GM23338 (cell line): Measurements from ENCODE around the gene THSD7A. TPM values are rescaled to one million over a fixed set of nuclear protein-coding genes. Genes with fewer than 3 reads are reported as not detected.

Source experiments
- ATAC-seq: fragments of 200-7000 bp; cut with Tn5 transposase; 3 replicates; pipeline ENCODE4 v1.9.1; 2020
- DNase-seq: peaks from one replicate; pipeline ENCODE4 v3.0.0-alpha.2; 2015; ENCODE audit warnings: low spot score
- H2AFZ ChIP-seq: fragments of 200-600 bp; sonication (generic); 2 replicates; pipeline ENCODE4 v1.8.0; 2016; ENCODE audit warnings: antibody characterized with exemption, mild to moderate bottlenecking, moderate library complexity
- H3F3A ChIP-seq: fragments of 200-600 bp; sonication (generic); replicated peaks from 2 replicates; pipeline ENCODE4 v1.8.0; 2017; ENCODE audit warnings: antibody characterized with exemption, mixed run types, low read depth
- H3K27ac ChIP-seq: fragments of 200-600 bp; sonication (generic); 2 replicates; pipeline ENCODE4 v1.6.1; 2016; ENCODE audit warnings: low read depth
- H3K27me3 ChIP-seq: fragments of 200-600 bp; sonication (generic); 2 replicates; pipeline ENCODE4 v1.8.0; 2016; ENCODE audit warnings: mild to moderate bottlenecking, mixed run types, moderate library complexity; ENCODE audit not compliant: insufficient read depth
- H3K36me3 ChIP-seq: fragments of 200-600 bp; sonication (generic); 2 replicates; pipeline ENCODE4 v1.8.0; 2016; ENCODE audit warnings: mild to moderate bottlenecking; ENCODE audit not compliant: insufficient read depth
- H3K4me1 ChIP-seq: fragments of 200-600 bp; sonication (generic); 2 replicates; pipeline ENCODE4 v1.8.0; 2016; ENCODE audit warnings: mild to moderate bottlenecking, moderate library complexity; ENCODE audit not compliant: insufficient read depth
- H3K4me2 ChIP-seq: fragments of 200-600 bp; sonication (generic); 2 replicates; pipeline ENCODE4 v1.7.1; 2017; ENCODE audit warnings: mixed run types
- H3K4me3 ChIP-seq: fragments of 200-600 bp; sonication (generic); 2 replicates; pipeline ENCODE4 v1.6.1; 2016; ENCODE audit warnings: mixed run types
- H3K79me2 ChIP-seq: fragments of 200-600 bp; sonication (generic); replicated peaks from 2 replicates; pipeline ENCODE4 v1.8.0; 2017; ENCODE audit warnings: mild to moderate bottlenecking; ENCODE audit not compliant: insufficient read depth
- H3K9me2 ChIP-seq: fragments of 200-600 bp; sonication (generic); 2 replicates; pipeline ENCODE4 v1.8.0; 2017; ENCODE audit not compliant: insufficient read depth
- H4K20me1 ChIP-seq: fragments of 200-600 bp; sonication (generic); replicated peaks from 2 replicates; pipeline ENCODE4 v1.8.0; 2017; ENCODE audit warnings: mild to moderate bottlenecking; ENCODE audit not compliant: insufficient read depth
- H3K27ac Mint-ChIP-seq: 2 replicates; pipeline ENCODE4 v1.8.0; 2020; ENCODE audit warnings: inconsistent platforms, mild to moderate bottlenecking, moderate library complexity, mixed read lengths
- H3K27me3 Mint-ChIP-seq: 3 replicates; pipeline ENCODE4 v1.8.0; 2022; ENCODE audit warnings: low read depth, mild to moderate bottlenecking, moderate library complexity, mixed read lengths, inconsistent platforms; ENCODE audit not compliant: insufficient read depth, poor library complexity
- H3K36me3 Mint-ChIP-seq: 3 replicates; pipeline ENCODE4 v1.8.0; 2021; ENCODE audit warnings: low read depth, mild to moderate bottlenecking, inconsistent platforms, moderate library complexity, mixed read lengths
- H3K4me1 Mint-ChIP-seq: 3 replicates; pipeline ENCODE4 v1.8.0; 2020; ENCODE audit warnings: mild to moderate bottlenecking, inconsistent platforms, mixed read lengths
- H3K4me3 Mint-ChIP-seq: 3 replicates; pipeline ENCODE4 v1.8.0; 2021; ENCODE audit warnings: moderate library complexity, mild to moderate bottlenecking, inconsistent platforms, mixed read lengths
- H3K9me3 Mint-ChIP-seq: 3 replicates; pipeline ENCODE4 v1.8.0; 2020; ENCODE audit warnings: moderate library complexity, mild to moderate bottlenecking, inconsistent platforms, mixed read lengths
- CREB1 ChIP-seq: fragments of 250-450 bp; sonication (Bioruptor Pico); IDR thresholded peaks from 2 replicates; pipeline ENCODE4 v1.5.0; 2020; ENCODE audit warnings: low read depth, mild to moderate bottlenecking, moderate library complexity
- CTCF ChIP-seq, 2 experiments: fragments of 200-600 bp in 1 of 2; sonication (generic) in 1 of 2; conservative IDR thresholded peaks; 2 replicates each; pipeline versions ENCODE4 v1.5.1 to v1.6.1; 2016 to 2017; ENCODE audit warnings: antibody characterized with exemption in 2 of 2, low read depth in 2 of 2, mild to moderate bottlenecking in 2 of 2, moderate library complexity in 1 of 2
- ETS1 ChIP-seq: IDR thresholded peaks from 2 replicates; pipeline ENCODE4 v1.6.1; 2016; ENCODE audit warnings: antibody characterized with exemption
- EZH2 ChIP-seq: fragments of 200-600 bp; sonication (generic); IDR thresholded peaks from one replicate; pipeline ENCODE4 v1.8.0; 2017; ENCODE audit warnings: antibody characterized with exemption, mild to moderate bottlenecking, low read depth; ENCODE audit not compliant: unreplicated experiment
- EZH2phosphoT487 ChIP-seq: fragments of 200-600 bp; sonication (generic); IDR thresholded peaks from one replicate; pipeline ENCODE4 v1.8.1; 2018; ENCODE audit warnings: antibody characterized with exemption; ENCODE audit not compliant: unreplicated experiment
- JUNB ChIP-seq: IDR thresholded peaks from one replicate; pipeline ENCODE4 v1.6.1; 2016; ENCODE audit warnings: antibody characterized with exemption; ENCODE audit not compliant: unreplicated experiment
- NANOG ChIP-seq: IDR thresholded peaks from 2 replicates; pipeline ENCODE4 v1.6.1; 2016; ENCODE audit warnings: antibody characterized with exemption, borderline replicate concordance
- POLR2AphosphoS5 ChIP-seq: IDR thresholded peaks from 2 replicates; pipeline ENCODE4 v1.6.1; 2016; ENCODE audit warnings: antibody characterized with exemption, low read depth
- REST ChIP-seq: IDR thresholded peaks from one replicate; pipeline ENCODE4 v1.6.1; 2018; ENCODE audit warnings: antibody characterized with exemption; ENCODE audit not compliant: unreplicated experiment
- STAT1 ChIP-seq: IDR thresholded peaks from one replicate; pipeline ENCODE4 v1.6.1; 2016; ENCODE audit warnings: antibody characterized with exemption; ENCODE audit not compliant: unreplicated experiment
- ZNF114 ChIP-seq: fragments of 250-450 bp; sonication (Bioruptor Pico); IDR thresholded peaks from 2 replicates; pipeline ENCODE4 v1.5.0; 2020; ENCODE audit warnings: mild to moderate bottlenecking, moderate library complexity
- ZNF331 ChIP-seq: fragments of 250-450 bp; sonication (Bioruptor Pico); IDR thresholded peaks from 2 replicates; pipeline ENCODE4 v1.5.0; 2020; ENCODE audit warnings: low read depth, mild to moderate bottlenecking, moderate library complexity
- ZNF462 ChIP-seq: fragments of 250-450 bp; sonication (Bioruptor Pico); IDR thresholded peaks from 2 replicates; pipeline ENCODE4 v1.5.0; 2020; ENCODE audit warnings: mild to moderate bottlenecking, moderate library complexity
- polyA plus RNA-seq: library from polyadenylated mRNA; unstranded; fragments of >200 nt; fragmentation: Nextera tagmentation; extraction: Ambion mirVana; gene quantifications from 2 replicates; pipeline ENCODE4 v1.2.1, GENCODE V29; 2016
- total RNA-seq: library from RNA; depleted of rRNA; stranded (reverse); fragments of >200 nt; shearing (Covaris generic); gene quantifications from 2 replicates; pipeline ENCODE4 v1.2.3, GENCODE V29; 2014

Gene THSD7A
- total and polyA plus RNA-seq, 2 experiments from 2014 or later, result 1.3 to 2.1 TPM

- DNase-seq (no peak), ATAC-seq (no peak)
- no peak overlapping the region for H3K27ac Mint-ChIP-seq
- H3K4me3 Mint-ChIP-seq, result no peak overlapping the region
- H2AFZ ChIP-seq, result no peak overlapping the region
- no peak overlapping the region for H3K4me3 ChIP-seq
- no peaks in the 10 kb centered on the region for H3K36me3 ChIP-seq
- H3K36me3 Mint-ChIP-seq, result no peaks in the 10 kb centered on the region
- H3K27me3 ChIP-seq, result no peaks in the 10 kb centered on the region
- no peaks in the 10 kb centered on the region for H3K4me1 Mint-ChIP-seq
- H3K4me2 ChIP-seq, result no peak overlapping the region
- H3K9me3 Mint-ChIP-seq, result no peaks in the 10 kb centered on the region
- no peaks in the 10 kb centered on the region for H3F3A ChIP-seq
- no peak overlapping the region for H3K27ac ChIP-seq
- no peaks in the 10 kb centered on the region for H3K27me3 Mint-ChIP-seq
- no peaks in the 10 kb centered on the region for H3K4me1 ChIP-seq
- TF ChIP-seq ZNF114 (CRISPR knock-in tag), result no peak
- no peak for TF ChIP-seq ZNF331
- TF ChIP-seq CREB1 (CRISPR knock-in tag), result no peak
- TF ChIP-seq JUNB, result no peak
- no peak for TF ChIP-seq NANOG
- TF ChIP-seq POLR2AphosphoS5, result no peak
- no peak for TF ChIP-seq EZH2phosphoT487
- no peak for TF ChIP-seq REST
- no peak for TF ChIP-seq CTCF (conservative IDR thresholded peaks at IDR 0.05; ENCODE audit: low read depth in 2 of 2)
- no peak for TF ChIP-seq STAT1
- TF ChIP-seq EZH2, result no peak
- no peak for TF ChIP-seq ETS1
- TF ChIP-seq ZNF462 (CRISPR knock-in tag), result no peak
- no peaks in the 10 kb centered on the region for H4K20me1 ChIP-seq
- no peaks in the 10 kb centered on the region for H3K79me2 ChIP-seq
- no peaks in the 10 kb centered on the region for H3K9me2 ChIP-seq
Observed at GRCh38 chr7:11775401-11775800, 56.6 kb downstream of the THSD7A start.
